DMS153 (cell line): ENCODE results near the gene CYP21A2.
"Not testable (repeated sequence)": the region's sequence is repeated elsewhere in the genome, so short reads cannot be mapped to it uniquely, and the experiment has no call there.

ENCODE experiments used
- DNase-seq: peaks from one replicate; lab custom pipeline; 2025; lab: John Stamatoyannopoulos, UW

CYP21A2 gene

DNA sequence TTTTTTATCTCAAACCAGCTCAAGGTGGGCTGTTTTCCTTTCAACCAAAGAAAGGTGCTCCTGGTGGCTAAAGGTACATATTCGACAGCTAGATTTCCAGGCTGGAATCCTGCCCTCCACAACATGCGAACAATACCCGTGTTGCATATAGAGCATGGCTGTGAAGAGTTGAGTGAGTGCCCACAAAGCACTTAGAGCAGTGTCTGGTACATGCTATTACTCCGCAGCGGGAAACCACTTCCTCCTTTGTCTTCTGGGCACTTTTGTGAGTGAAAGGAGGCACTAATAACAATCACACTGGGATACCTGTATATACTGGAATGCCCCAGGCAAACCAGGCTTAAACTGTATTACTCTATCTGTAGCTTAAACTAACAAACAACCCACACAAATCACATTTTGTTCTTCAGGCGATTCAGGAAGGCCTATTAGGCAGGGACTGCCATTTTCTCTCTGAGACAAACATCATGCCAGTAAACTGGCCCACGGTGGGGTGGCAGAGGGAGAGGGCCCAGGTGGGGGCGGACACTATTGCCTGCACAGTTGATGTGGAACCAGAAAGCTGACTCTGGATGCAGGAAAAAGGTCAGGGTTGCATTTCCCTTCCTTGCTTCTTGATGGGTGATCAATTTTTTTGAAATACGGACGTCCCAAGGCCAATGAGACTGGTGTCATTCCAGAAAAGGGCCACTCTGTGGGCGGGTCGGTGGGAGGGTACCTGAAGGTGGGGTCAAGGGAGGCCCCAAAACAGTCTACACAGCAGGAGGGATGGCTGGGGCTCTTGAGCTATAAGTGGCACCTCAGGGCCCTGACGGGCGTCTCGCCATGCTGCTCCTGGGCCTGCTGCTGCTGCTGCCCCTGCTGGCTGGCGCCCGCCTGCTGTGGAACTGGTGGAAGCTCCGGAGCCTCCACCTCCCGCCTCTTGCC is at the start of gene CYP21A2:
Gene CYP21A2, plus strand, starts transcription at position 818 of the 927 bp plus-strand sequence. Its CDS starts 8 bp downstream, at position 826.
- DNase-seq = not testable (repeated sequence)

DNA sequence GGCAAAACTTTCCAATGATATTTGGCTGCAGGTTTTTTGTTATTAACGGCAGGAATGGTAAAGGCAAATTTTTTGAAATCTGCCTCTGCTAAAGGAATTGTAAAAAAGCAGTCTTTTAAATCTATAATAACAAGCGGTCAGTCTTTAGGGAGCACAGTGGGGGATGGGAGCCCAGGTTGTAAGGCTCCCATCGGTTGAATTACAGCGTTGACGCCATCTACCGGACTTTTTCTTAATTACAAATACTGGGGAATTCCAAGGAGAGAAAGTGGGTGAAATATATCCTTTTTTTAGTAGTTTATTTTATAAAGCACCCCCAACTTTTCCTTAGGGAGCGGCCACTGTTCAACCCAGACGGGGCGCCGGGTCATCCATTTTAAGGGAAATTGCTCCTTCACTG is 48.9 kb upstream of the CYP21A2 start:
- DNase-seq = not testable (repeated sequence)

DNA sequence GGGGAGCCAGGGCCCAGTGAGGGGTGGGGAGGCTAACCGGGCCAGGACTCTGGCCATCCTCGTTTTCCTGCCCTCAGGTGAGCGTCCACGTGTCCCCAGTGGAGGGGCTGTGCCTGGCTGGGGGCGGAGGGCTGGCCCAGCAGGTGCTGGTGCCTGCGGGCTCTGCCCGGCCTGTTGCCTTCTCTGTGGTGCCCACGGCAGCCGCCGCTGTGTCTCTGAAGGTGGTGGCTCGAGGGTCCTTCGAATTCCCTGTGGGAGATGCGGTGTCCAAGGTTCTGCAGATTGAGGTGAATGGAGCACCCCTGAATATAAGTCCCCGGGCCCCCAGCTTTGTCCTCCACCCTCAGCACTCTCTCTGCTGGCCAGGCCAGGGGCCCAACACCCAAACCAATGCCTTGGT is 43.8 kb upstream of the CYP21A2 start:
- DNase-seq = not testable (repeated sequence)

DNA sequence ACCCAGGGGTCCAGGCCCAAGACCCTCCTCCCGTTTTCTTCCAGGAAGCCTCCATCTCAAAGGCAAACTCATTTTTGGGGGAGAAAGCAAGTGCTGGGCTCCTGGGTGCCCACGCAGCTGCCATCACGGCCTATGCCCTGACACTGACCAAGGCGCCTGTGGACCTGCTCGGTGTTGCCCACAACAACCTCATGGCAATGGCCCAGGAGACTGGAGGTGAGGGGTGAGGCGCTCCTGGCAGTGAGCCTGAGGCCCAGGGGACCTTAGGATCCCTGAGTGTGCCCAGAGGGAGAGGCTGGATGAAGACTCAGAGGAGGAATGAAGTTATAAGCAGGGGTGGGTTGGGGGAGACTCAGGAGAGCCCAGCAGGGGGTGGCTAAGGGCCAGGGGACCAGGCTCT is 41.8 kb upstream of the CYP21A2 start:
- DNase-seq = not testable (repeated sequence)

DNA sequence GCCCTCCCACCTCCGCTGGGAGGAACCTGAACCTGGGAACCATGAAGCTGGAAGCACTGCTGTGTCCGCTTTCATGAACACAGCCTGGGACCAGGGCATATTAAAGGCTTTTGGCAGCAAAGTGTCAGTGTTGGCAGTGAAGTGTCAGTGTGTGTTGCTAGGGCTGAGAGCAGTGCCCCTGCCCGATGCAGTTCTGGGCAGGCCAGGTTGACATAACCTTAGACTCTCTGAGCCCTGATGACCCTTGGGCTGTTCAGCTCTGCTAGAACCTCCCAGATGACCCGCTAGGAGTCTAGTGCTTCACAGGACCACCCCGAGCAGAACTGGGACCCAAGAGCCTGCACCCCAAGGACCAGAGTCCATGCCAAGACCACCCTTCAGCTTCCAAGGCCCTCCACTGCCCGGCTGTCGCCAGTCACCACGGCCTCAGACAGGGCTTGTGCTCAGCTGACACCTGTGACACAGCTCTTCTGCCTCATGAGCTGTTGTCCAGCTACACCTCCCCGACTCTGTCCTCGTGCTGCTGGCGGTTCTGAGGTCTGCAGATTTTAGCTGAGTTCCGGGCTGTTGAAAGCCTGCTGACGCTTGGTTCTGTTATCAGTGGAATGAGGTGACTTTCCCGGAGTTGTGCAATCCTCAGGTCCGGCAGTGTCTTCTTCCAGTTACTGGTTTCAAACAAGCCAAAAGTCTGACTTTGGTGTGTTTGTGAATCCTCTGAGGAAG is 35.5 kb upstream of the CYP21A2 start:
- DNase-seq = not testable (repeated sequence)

DNA sequence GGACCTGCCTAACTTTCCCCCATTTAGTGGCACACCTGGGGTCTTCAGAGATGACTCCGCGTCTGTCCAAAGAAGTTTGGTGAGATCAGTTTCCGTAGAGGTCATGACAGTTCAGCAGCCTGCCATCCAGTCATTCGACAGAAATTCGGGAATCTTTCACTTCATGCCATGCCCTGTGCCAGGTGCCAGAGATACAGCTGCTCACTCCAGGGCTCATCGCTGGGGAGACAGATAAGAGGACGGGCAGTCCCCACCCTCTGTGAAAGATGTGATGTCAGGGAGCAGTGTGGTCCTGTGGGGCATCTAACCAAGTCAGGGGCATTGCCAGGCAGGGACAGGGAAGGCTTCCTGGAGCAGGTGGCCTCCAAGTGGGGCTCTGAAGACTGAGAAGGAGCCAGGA is 34.9 kb upstream of the CYP21A2 start:
- DNase-seq = not testable (repeated sequence)

DNA sequence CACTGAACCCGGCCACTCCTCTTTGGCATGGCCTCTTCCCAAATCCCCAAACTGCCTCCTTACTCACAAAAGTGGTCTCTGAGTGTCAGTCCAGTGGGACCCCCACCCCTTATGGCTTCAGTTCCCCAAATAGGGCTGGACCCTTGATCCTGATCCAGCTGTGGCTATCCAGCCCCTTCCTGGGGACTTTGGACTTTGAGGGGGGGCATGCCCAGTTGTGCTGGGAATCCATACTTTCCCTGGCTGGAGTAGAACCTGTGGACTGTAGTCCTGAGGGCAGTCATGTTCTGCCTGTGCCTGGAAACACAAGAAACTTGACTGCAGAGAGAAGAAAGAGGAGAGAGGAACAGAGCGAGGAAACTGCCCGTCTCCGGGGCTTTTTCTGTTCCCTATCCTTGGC is 33.8 kb upstream of the CYP21A2 start:
- not testable (repeated sequence) for DNase-seq

DNA sequence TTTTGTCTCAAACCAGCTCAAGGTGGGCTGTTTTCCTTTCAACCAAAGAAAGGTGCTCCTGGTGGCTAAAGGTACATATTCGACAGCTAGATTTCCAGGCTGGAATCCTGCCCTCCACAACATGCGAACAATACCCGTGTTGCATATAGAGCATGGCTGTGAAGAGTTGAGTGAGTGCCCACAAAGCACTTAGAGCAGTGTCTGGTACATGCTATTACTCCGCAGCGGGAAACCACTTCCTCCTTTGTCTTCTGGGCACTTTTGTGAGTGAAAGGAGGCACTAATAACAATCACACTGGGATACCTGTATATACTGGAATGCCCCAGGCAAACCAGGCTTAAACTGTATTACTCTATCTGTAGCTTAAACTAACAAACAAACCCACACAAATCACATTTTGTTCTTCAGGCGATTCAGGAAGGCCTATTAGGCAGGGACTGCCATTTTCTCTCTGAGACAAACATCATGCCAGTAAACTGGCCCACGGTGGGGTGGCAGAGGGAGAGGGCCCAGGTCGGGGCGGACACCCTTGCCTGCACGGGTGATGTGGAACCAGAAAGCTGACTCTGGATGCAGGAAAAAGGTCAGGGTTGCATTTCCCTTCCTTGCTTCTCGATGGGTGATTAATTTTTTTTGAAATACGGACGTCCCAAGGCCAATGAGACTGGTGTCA is 33.2 kb upstream of the CYP21A2 start:
- DNase-seq = not testable (repeated sequence)

DNA sequence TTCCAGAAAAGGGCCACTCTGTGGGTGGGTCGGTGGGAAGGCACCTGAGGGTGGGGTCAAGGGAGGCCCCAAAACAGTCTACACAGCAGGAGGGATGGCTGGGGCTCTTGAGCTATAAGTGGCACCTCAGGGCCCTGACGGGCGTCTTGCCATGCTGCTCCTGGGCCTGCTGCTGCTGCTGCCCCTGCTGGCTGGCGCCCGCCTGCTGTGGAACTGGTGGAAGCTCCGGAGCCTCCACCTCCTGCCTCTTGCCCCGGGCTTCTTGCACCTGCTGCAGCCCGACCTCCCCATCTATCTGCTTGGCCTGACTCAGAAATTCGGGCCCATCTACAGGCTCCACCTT is 32.7 kb upstream of the CYP21A2 start:
- not testable (repeated sequence) for DNase-seq

DNA sequence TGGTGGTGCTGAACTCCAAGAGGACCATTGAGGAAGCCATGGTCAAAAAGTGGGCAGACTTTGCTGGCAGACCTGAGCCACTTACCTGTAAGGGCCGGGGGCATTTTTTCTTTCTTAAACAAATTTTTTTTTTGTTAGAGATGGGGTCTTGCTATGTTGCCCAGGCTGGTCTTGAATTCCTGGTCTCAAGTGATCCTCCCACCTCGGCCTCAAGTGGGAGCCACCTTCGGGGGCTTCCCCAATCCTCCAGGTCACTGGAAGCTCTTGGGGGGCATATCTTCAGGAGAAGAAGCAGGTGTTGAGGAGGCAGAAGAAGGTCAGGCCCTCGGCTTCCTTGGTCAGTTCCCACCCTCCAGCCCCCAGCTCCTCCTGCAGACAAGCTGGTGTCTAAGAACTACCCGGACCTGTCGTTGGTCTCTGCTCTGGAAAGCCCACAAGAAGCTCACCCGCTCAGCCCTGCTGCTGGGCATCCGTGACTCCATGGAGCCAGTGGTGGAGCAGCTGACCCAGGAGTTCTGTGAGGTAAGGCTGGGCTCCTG is 32.2 kb upstream of the CYP21A2 start:
- DNase-seq = not testable (repeated sequence)

DNA sequence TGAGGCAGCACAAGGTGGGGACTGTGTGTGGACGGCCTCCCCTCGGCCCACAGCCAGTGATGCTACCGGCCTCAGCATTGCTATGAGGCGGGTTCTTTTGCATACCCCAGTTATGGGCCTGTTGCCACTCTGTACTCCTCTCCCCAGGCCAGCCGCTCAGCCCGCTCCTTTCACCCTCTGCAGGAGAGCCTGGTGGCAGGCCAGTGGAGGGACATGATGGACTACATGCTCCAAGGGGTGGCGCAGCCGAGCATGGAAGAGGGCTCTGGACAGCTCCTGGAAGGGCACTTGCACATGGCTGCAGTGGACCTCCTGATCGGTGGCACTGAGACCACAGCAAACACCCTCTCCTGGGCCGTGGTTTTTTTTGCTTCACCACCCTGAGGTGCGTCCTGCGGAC is 31.1 kb upstream of the CYP21A2 start:
- DNase-seq = not testable (repeated sequence)

DNA sequence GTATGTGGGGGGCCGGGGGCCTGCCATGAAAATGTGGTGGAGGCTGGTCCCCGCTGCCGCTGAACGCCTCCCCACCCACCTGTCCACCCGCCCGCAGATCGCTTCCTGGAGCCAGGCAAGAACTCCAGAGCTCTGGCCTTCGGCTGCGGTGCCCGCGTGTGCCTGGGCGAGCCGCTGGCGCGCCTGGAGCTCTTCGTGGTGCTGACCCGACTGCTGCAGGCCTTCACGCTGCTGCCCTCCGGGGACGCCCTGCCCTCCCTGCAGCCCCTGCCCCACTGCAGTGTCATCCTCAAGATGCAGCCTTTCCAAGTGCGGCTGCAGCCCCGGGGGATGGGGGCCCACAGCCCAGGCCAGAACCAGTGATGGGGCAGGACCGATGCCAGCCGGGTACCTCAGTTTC is 30.2 kb upstream of the CYP21A2 start:
- DNase-seq = not testable (repeated sequence)

DNA sequence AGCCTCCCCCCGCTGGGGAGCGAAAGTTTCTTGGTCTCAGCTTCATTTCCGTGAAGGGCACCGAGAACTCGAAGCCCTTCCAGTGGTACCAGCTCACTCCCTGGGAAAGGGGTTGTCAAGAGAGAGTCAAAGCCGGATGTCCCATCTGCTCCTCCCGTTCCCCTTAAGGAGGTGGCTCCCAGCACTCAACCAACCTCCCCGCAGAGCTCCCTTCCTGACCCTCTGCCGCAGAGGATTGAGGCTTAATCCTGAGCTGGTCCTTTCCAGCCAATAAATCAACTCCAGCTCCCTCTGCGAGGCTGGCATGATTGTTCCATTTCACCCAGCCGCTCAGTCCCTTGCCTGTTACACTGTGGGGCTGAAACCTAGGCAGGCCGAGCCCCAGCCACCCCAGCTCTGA is 29.6 kb upstream of the CYP21A2 start:
- DNase-seq = not testable (repeated sequence)

DNA sequence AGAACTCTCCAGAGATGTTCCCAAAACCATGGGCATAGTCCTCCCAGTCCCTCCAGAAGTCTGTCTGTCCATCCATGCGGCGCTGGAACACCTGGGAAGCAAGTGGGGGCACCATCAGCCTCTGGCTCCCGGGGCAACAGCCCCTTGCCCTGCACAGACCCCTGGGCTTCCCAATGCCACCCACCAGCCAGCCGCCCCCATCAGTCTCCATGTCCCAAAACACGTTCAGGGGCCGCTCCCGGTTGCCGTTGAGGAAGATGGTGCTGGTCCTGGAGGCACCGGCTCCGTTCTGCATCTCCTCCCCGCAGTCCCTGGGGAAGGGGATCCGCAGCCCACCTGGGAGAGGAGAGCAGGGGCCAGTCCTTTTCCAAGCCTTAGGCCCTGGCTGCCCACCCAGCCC is 28.7 kb upstream of the CYP21A2 start:
- DNase-seq = not testable (repeated sequence)

DNA sequence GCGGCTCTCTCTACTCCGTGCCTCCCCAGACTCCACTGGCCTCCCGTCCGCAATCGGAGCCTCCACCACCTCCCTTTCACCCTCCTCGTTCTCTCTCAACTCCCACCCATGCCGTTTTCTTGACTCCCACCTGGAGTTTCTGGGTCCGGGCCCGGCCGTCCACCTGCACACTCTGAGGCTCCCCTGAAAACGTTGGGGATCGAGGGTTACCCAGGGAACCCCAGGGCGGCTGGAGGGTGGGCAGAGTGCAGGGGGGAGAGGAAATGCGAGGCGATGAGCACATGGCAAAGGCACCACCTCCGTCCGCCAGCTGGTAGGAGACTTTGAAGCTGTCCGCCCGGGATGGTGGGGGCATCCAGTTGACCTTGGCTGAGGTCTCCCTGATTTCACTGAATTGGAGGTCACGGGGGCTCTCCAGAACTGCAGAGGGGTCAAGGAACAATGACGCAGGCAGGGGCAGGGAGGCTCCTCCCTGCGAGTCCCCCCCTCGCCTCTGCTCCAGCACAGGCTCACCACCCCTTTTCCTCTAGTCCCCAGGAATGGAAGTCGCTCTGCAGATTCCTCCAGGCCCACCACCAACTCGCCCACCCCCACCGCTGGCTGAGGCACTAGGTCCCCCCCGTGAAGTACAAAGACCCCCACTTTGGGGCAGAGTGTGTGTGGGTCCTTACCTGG is 27.2 kb upstream of the CYP21A2 start:
- DNase-seq = not testable (repeated sequence)

DNA sequence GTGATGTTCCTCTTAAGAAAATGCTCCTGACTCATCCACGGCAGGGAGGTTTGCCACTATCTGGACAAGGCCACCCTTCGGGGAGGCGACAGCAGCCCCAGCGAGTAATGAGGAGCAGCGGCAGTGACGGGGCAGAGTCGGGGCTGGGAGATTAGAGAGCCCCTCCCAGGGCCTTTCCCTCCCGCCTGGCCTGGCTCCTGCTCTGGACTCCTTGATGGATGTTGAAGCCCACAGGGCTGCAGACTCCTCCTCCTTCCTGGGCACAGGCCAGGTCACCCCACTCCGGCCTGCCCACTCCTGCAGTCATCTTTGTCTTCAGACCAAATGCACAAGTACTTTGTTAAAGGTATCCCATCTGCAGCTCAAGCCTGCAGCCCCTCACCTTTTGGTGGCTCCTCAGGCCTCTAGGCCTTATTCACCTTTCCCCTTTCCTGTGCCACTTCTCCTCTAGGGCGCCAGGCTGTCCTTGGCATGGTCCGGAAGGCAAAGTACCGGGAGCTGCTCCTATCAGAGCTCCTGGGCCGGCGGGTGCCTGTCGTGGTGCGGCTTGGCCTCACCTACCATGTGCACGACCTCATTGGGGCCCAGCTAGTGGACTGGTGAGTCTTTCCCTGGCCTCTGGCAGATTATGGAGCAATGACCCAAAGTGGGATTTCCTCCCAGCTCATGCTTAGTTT is 25.1 kb upstream of the CYP21A2 start:
- DNase-seq = not testable (repeated sequence)

DNA sequence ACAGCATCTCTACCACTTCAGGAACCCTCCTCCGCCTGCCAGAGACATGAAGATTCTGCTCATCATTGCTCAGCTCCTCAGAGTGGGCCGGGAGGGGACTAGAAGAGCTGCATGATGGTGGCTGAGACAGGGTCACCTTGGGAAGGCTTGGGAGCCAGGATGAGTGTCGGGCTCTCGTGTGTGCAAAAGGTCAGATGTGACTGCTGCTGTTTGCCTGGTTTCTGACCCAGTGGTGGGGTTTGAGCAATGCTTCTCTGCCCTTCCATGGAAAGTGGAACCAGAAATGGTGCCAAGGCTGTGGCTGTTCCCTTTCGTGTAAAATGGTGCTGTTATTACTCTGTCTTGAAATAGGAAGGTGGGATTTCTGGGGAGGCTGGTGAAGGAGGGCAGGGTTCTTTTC is 24.5 kb upstream of the CYP21A2 start:
- DNase-seq = not testable (repeated sequence)

DNA sequence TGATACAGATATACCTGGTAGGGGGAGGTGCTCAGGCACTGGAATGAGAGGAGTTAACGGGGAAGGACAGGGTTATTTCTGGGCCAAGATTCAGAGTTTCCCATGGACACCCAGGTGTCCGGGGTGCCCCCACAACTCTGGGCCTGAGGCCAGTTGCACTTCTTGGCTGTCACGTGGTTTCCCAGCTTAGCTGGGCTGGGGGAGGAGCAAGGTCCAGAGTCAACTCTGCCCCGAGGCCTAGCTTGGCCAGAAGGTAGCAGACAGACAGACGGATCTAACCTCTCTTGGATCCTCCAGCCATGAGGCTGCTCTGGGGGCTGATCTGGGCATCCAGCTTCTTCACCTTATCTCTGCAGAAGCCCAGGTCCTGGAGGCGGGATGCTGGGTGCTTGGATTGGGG is 23.7 kb upstream of the CYP21A2 start, which contains the start of gene C4B:
Gene C4B, plus strand, starts transcription at position 249 of the 400 bp plus-strand sequence. Its CDS starts 51 bp downstream, at position 300.
- not testable (repeated sequence) for DNase-seq

DNA sequence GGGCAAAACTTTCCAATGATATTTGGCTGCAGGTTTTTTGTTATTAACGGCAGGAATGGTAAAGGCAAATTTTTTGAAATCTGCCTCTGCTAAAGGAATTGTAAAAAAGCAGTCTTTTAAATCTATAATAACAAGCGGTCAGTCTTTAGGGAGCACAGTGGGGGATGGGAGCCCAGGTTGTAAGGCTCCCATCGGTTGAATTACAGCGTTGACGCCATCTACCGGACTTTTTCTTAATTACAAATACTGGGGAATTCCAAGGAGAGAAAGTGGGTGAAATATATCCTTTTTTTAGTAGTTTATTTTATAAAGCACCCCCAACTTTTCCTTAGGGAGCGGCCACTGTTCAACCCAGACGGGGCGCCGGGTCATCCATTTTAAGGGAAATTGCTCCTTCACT is 16.1 kb upstream of the CYP21A2 start:
- DNase-seq = not testable (repeated sequence)

DNA sequence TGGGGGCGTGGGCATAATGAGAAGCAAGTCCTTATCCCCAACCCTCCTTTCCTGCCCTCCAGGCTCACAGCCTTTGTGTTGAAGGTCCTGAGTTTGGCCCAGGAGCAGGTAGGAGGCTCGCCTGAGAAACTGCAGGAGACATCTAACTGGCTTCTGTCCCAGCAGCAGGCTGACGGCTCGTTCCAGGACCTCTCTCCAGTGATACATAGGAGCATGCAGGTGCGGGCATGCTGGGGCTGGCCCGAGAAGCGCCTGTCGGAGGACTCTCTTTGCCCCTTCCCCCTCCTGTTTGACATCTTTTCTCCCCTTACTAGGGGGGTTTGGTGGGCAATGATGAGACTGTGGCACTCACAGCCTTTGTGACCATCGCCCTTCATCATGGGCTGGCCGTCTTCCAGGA is 9.6 kb upstream of the CYP21A2 start:
- DNase-seq = not testable (repeated sequence)

DNA sequence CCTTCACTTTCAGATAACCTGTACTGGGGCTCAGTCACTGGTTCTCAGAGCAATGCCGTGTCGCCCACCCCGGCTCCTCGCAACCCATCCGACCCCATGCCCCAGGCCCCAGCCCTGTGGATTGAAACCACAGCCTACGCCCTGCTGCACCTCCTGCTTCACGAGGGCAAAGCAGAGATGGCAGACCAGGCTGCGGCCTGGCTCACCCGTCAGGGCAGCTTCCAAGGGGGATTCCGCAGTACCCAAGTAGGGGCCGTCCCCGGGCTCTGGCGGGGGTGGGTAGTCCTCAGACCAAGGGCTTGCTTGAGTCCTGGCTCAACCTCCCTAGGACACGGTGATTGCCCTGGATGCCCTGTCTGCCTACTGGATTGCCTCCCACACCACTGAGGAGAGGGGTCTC is 8.7 kb upstream of the CYP21A2 start:
- not testable (repeated sequence) for DNase-seq
